Choroid plexus epithelial cell (primary cell): Measurements from ENCODE around the gene CRISPLD2.

Experiments used
- DNase-seq: peaks from one replicate; pipeline ENCODE4 v3.0.0-alpha.2; 2010; ENCODE audit warnings: low read depth
- H3K4me3 ChIP-seq: 2 replicates; pipeline ENCODE4 v1.5.1; 2011; ENCODE audit warnings: low read depth, mild to moderate bottlenecking, control low read depth, low read length, moderate library complexity
- CTCF ChIP-seq: conservative IDR thresholded peaks from 2 replicates; pipeline ENCODE4 v1.5.1; 2011; ENCODE audit warnings: low read depth, mild to moderate bottlenecking, control low read depth, inconsistent platforms, low read length, moderate library complexity

The CRISPLD2 gene

GRCh38 chr16:84843149-84844048, 23.6 kb downstream of the CRISPLD2 start:
- TF ChIP-seq CTCF: no peak
- DNase-seq: no peak
- no peak overlapping the region for H3K4me3 ChIP-seq

GRCh38 chr16:84844049-84844350, 24.2 kb downstream of the CRISPLD2 start:
- no peak for TF ChIP-seq CTCF
- no peak overlapping the region for H3K4me3 ChIP-seq
- DNase-seq: no peak

- no peak overlapping the region for H3K4me3 ChIP-seq
- TF ChIP-seq CTCF: no peak
- no peak for DNase-seq
Observed at GRCh38 chr16:84844559-84845495, 25.0 kb downstream of the CRISPLD2 start.

- H3K4me3 ChIP-seq: no peak overlapping the region
- no peak for TF ChIP-seq CTCF
- DNase-seq: no peak
Observed at GRCh38 chr16:84845496-84846002, 25.8 kb downstream of the CRISPLD2 start.

GRCh38 chr16:84847564-84848355, 28.0 kb downstream of the CRISPLD2 start:
- TF ChIP-seq CTCF: no peak
- no peak overlapping the region for H3K4me3 ChIP-seq
- no peak for DNase-seq

- no peak overlapping the region for H3K4me3 ChIP-seq
- no peak for TF ChIP-seq CTCF
- DNase-seq: no peak
Observed at GRCh38 chr16:84848986-84849634, 29.3 kb downstream of the CRISPLD2 start.
